ENCODE measurements around the gene TMX1.

TMX1 gene

DNA sequence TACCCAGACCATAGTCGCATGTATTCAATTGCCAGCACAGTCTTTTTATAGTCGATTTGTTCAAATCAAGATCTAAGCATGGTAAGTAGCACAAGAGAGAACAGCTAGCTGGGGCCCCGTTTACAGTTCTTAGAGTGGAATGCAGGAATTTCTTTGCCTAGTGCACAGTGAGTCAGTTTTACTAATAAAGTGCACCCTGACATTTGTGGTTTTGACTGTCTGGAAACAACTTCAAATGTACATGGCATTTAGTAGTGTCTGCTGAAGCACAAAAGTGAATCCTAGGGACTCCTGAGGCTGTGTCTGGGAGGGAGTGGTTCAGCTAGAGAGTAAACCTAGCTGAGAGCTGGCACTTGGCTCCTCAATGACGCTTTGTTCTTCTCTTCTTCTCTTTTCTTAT is 64.9 kb downstream of the TMX1 start:
- TF ChIP-seq, protein P1, sequence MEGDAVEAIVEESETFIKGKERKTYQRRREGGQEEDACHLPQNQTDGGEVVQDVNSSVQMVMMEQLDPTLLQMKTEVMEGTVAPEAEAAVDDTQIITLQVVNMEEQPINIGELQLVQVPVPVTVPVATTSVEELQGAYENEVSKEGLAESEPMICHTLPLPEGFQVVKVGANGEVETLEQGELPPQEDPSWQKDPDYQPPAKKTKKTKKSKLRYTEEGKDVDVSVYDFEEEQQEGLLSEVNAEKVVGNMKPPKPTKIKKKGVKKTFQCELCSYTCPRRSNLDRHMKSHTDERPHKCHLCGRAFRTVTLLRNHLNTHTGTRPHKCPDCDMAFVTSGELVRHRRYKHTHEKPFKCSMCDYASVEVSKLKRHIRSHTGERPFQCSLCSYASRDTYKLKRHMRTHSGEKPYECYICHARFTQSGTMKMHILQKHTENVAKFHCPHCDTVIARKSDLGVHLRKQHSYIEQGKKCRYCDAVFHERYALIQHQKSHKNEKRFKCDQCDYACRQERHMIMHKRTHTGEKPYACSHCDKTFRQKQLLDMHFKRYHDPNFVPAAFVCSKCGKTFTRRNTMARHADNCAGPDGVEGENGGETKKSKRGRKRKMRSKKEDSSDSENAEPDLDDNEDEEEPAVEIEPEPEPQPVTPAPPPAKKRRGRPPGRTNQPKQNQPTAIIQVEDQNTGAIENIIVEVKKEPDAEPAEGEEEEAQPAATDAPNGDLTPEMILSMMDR (IDR thresholded peaks at IDR 0.05; ENCODE audit: insufficient read depth, missing control alignments) = no peak
- no peak for FAIRE-seq
- DNase-seq (ENCODE audit: insufficient read length, low spot score) = no peak

DNA sequence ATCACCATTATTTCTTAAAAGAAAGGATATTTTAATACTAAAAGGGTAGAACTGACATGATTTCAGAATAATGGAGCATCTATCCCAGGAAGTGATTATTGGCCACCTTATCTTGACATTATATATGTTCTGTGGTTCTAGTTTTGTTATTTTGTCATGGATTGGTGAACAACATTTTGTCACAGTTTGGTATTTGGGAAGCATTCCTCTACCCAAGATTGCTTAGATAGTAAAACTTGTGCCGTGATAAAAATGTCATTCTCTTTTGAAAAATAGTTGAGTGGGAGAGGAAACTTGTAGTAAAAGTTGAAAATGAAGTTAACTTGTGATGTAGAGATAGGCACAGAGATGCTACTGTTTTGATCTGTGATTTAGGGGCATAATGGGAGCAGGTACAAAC is 65.7 kb downstream of the TMX1 start:
- FAIRE-seq (no peak), DNase-seq (ENCODE audit: insufficient read length, low spot score) (no peak)
- TF ChIP-seq, protein P1 (IDR thresholded peaks at IDR 0.05; ENCODE audit: insufficient read depth, missing control alignments) = no peak
